ENCODE data around the gene CAMSAP1. TPM values are rescaled to one million over a fixed set of nuclear protein-coding genes. Genes with fewer than 3 reads are reported as not detected.

Gene CAMSAP1
- total and polyA plus RNA-seq, 11 donors, result 10.9 to 38.3 (median 19.9) TPM

GRCh38 chr9:135910216-135910615, 2.9 kb upstream of the CAMSAP1 start:
- H3K27me3 ChIP-seq, result no peaks in the 10 kb centered on the region
- DNase-seq (no peak), ATAC-seq (no peak)
- no peak for TF ChIP-seq POLR2A (IDR thresholded peaks at IDR 0.05)
- TF ChIP-seq CTCF (IDR thresholded peaks at IDR 0.05), result no peak
- H3K36me3 ChIP-seq, result peaks cover 0 to 49% (median 12%) of the 10 kb centered on the region in 9 donors
- WGBS, 4 donors, result 95 to 98% (median 97%) methylated on average over 2 of the region's 2 CpGs
- H3K4me3 ChIP-seq, result no peak overlapping the region
- H3K9me3 ChIP-seq, result peaks cover 0 to 31% (median 7%) of the 10 kb centered on the region in 12 donors
- peaks cover 0 to 32% (median 25%) of the 10 kb centered on the region in 12 donors for H3K4me1 ChIP-seq
- H3K27ac ChIP-seq, result no peak overlapping the region
- intact Hi-C loops (cut with DNase I), result loop anchor here in 1 of 10 donors (5.0 kb wide), 1 partner anchor 37 kb away; no protein-coding TSS in a partner anchor

- 93 to 100% (median 96%) methylated on average over 6 of the region's 6 CpGs for WGBS, 4 donors
- intact Hi-C loops (cut with DNase I), result loop anchor here in 4 of 10 donors (5.0 to 10.0 kb wide), 4 partner anchors 42 to 205 kb away; partner anchors contain the start of gene KCNT1 (in 1 of the 4)
- peaks cover 0 to 41% (median 7%) of the 10 kb centered on the region in 9 donors for H3K36me3 ChIP-seq
Observed at GRCh38 chr9:135909371-135909770, 2.0 kb upstream of the CAMSAP1 start.

GRCh38 chr9:135908754-135909204, 1.4 kb upstream of the CAMSAP1 start:
- DNase-seq (no peak), ATAC-seq (no peak)
- 81 to 87% (median 83%) methylated on average over 12 of the region's 12 CpGs for WGBS, 4 donors
- H3K9me3 ChIP-seq, result peaks cover 0 to 16% (median 0%) of the 10 kb centered on the region in 12 donors
- H3K27me3 ChIP-seq, result no peaks in the 10 kb centered on the region
- H3K4me1 ChIP-seq, result peaks cover 0 to 43% (median 27%) of the 10 kb centered on the region in 12 donors
- no peak for TF ChIP-seq CTCF (IDR thresholded peaks at IDR 0.05)
- TF ChIP-seq POLR2A (IDR thresholded peaks at IDR 0.05), result no peak
- intact Hi-C loops (cut with DNase I), result loop anchor here in 4 of 10 donors (5.0 to 10.0 kb wide), 4 partner anchors 41 to 204 kb away; partner anchors contain the start of gene KCNT1 (in 1 of the 4)
- H3K36me3 ChIP-seq, result peaks cover 0 to 35% (median 7%) of the 10 kb centered on the region in 9 donors
- peak overlapping the region in 2 of 12 donors; percentile 83 to 88 for H3K27ac ChIP-seq
- H3K4me3 ChIP-seq, result peak overlapping the region in 9 of 12 donors; percentile 61 to 95 (median 81)

More at GRCh38 chr9:135909371-135909770, 2.0 kb upstream of the CAMSAP1 start:
- no peak overlapping the region for H3K27ac ChIP-seq
- H3K9me3 ChIP-seq, result peaks cover 0 to 22% (median 1%) of the 10 kb centered on the region in 12 donors
- peak overlapping the region in 1 of 12 donors; percentile 80 for H3K4me3 ChIP-seq
- DNase-seq, result no peak
- TF ChIP-seq POLR2A (IDR thresholded peaks at IDR 0.05) (no peak), CTCF (IDR thresholded peaks at IDR 0.05) (no peak)
- peaks cover 0 to 41% (median 27%) of the 10 kb centered on the region in 12 donors for H3K4me1 ChIP-seq
- ATAC-seq, result no peak
- no peaks in the 10 kb centered on the region for H3K27me3 ChIP-seq

- Histone ChIP-seq H3K27me3 (no peaks in the 10 kb centered on the region), H3K4me1 (peaks cover 0 to 48% (median 30%) of the 10 kb centered on the region in 12 donors), H3K36me3 (peaks cover 0 to 29% (median 3%) of the 10 kb centered on the region in 9 donors), H3K27ac (peak overlapping the region in 11 of 12 donors; percentile 76 to 94 (median 88)), H3K9me3 (peaks cover 0 to 11% (median 0%) of the 10 kb centered on the region in 12 donors), H3K4me3 (peak overlapping the region; percentile 61 to 95 (median 79))
- ATAC-seq (peak in 1 of 4 donors; percentile 5), DNase-seq (no peak)
- intact Hi-C loops (cut with DNase I), result loop anchor here in 4 of 10 donors (5.0 to 10.0 kb wide), 4 partner anchors 41 to 203 kb away; partner anchors contain the start of gene KCNT1 (in 1 of the 4)
- 16 to 39% (median 18%) methylated on average over 15 to 42 of the region's 42 CpGs for WGBS, 4 donors
- TF ChIP-seq POLR2A (IDR thresholded peaks at IDR 0.05), result no peak
- TF ChIP-seq CTCF (IDR thresholded peaks at IDR 0.05), result no peak
Observed at GRCh38 chr9:135908093-135908753, 877 bp upstream of the CAMSAP1 start.
